ENCODE results near the gene RHCG.

GRCh38 chr15:89447676-89448075, 48.7 kb downstream of the RHCG start:
- TF ChIP-seq CTCF (IDR thresholded peaks at IDR 0.05; ENCODE audit: low read length), result no peak
- no peak for TF ChIP-seq EZH2phosphoT487 (IDR thresholded peaks at IDR 0.05; ENCODE audit: low read length)
- TF ChIP-seq EZH2 (optimal IDR thresholded peaks at IDR 0.05; ENCODE audit: low read depth, low read length), result no peak
